ENCODE results near the gene TRPV4.
"Not testable (repeated sequence)": the region's sequence is repeated elsewhere in the genome, so short reads cannot be mapped to it uniquely, and the experiment has no call there.

DNA sequence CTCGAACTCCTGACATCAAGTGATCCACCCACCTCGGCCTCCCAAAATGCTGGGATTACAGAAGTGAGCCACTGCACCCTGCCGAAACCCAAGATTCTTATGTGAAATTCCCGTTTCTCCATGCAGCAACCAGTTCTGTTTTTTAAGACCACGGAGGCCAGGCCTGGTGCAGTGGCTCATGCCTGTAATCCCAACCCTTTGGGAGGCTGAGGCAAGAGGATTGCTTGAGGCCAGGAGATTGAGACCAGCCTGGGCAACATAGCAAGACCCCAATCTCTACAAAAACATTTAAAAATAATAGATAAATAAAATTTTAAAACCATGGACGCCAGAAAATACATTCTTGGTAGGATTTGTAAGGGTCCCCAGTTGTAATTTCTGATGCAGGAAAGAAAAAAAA lies 17.3 kb upstream of the TRPV4 start:
- TF ChIP-seq, protein P1, sequence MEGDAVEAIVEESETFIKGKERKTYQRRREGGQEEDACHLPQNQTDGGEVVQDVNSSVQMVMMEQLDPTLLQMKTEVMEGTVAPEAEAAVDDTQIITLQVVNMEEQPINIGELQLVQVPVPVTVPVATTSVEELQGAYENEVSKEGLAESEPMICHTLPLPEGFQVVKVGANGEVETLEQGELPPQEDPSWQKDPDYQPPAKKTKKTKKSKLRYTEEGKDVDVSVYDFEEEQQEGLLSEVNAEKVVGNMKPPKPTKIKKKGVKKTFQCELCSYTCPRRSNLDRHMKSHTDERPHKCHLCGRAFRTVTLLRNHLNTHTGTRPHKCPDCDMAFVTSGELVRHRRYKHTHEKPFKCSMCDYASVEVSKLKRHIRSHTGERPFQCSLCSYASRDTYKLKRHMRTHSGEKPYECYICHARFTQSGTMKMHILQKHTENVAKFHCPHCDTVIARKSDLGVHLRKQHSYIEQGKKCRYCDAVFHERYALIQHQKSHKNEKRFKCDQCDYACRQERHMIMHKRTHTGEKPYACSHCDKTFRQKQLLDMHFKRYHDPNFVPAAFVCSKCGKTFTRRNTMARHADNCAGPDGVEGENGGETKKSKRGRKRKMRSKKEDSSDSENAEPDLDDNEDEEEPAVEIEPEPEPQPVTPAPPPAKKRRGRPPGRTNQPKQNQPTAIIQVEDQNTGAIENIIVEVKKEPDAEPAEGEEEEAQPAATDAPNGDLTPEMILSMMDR (IDR thresholded peaks at IDR 0.05; ENCODE audit: insufficient read depth, low read depth, low read length), result not testable (repeated sequence)
- not testable (repeated sequence) for TF ChIP-seq EZH2 (IDR thresholded peaks at IDR 0.05; ENCODE audit: insufficient read depth, low read length)

Measured in astrocyte (in vitro differentiated cells and primary cell).